Measurements from ENCODE around the gene SHB. TPM values are rescaled to one million over a fixed set of nuclear protein-coding genes. Genes with fewer than 3 reads are reported as not detected.

Gene SHB
- total RNA-seq, 1 donor from 2014 or later, result 22.5 TPM

- Mint-ChIP-seq H3K27me3 (no peaks in the 10 kb centered on the region), H3K27ac (no peak overlapping the region)
Measured at GRCh38 chr9:37876376-37876775, 192.7 kb downstream of the SHB start.

GRCh38 chr9:37873955-37874354, 195.1 kb downstream of the SHB start:
- DNase-seq (ENCODE audit: low spot score, unreplicated experiment), result no peak
- TF ChIP-seq CTCF (IDR thresholded peaks at IDR 0.05; ENCODE audit: unreplicated experiment), result no peak
- Mint-ChIP-seq H3K9me3 (ENCODE audit: low read depth) (peaks cover 4% of the 10 kb centered on the region), H3K4me3 (ENCODE audit: low read depth) (no peak overlapping the region), H3K4me1 (ENCODE audit: low read depth) (no peaks in the 10 kb centered on the region), H3K27me3 (no peaks in the 10 kb centered on the region), H3K36me3 (ENCODE audit: insufficient read depth) (peaks cover 15% of the 10 kb centered on the region), H3K27ac (no peak overlapping the region)

More at GRCh38 chr9:37876376-37876775, 192.7 kb downstream of the SHB start:
- Mint-ChIP-seq H3K4me1 (ENCODE audit: low read depth) (no peaks in the 10 kb centered on the region), H3K4me3 (ENCODE audit: low read depth) (no peak overlapping the region), H3K36me3 (ENCODE audit: insufficient read depth) (peaks cover 21% of the 10 kb centered on the region), H3K9me3 (ENCODE audit: low read depth) (peaks cover 4% of the 10 kb centered on the region)
- DNase-seq (ENCODE audit: low spot score, unreplicated experiment), result no peak
- TF ChIP-seq CTCF (IDR thresholded peaks at IDR 0.05; ENCODE audit: unreplicated experiment), result no peak

GRCh38 chr9:37870799-37871176, 198.2 kb downstream of the SHB start:
- Mint-ChIP-seq H3K27ac (no peak overlapping the region), H3K4me1 (ENCODE audit: low read depth) (no peaks in the 10 kb centered on the region), H3K9me3 (ENCODE audit: low read depth) (no peaks in the 10 kb centered on the region), H3K27me3 (no peaks in the 10 kb centered on the region), H3K4me3 (ENCODE audit: low read depth) (no peak overlapping the region), H3K36me3 (ENCODE audit: insufficient read depth) (peaks cover 6% of the 10 kb centered on the region)
- no peak for TF ChIP-seq CTCF (IDR thresholded peaks at IDR 0.05; ENCODE audit: unreplicated experiment)
- DNase-seq (ENCODE audit: low spot score, unreplicated experiment), result no peak

GRCh38 chr9:37870081-37870798, 198.8 kb downstream of the SHB start:
- Mint-ChIP-seq H3K4me3 (ENCODE audit: low read depth) (no peak overlapping the region), H3K36me3 (ENCODE audit: insufficient read depth) (peaks cover 5% of the 10 kb centered on the region), H3K27ac (no peak overlapping the region), H3K9me3 (ENCODE audit: low read depth) (no peaks in the 10 kb centered on the region), H3K4me1 (ENCODE audit: low read depth) (no peaks in the 10 kb centered on the region), H3K27me3 (no peaks in the 10 kb centered on the region)
- DNase-seq (ENCODE audit: low spot score, unreplicated experiment), result no peak
- TF ChIP-seq CTCF (IDR thresholded peaks at IDR 0.05; ENCODE audit: unreplicated experiment), result no peak

Other genes with a start within 250 kb of the SHB start
- gene SLC25A51, start 165.1 kb downstream of the SHB start, total RNA-seq, result 29.1 and 32.5 TPM in 2 replicates